NCI-H524 (cell line): ENCODE measurements around the gene PTOV1.

Experiments used
- DNase-seq, 2 experiments: peaks; one replicate each; lab custom pipeline; 2025; lab: John Stamatoyannopoulos, UW

The PTOV1 gene

DNA sequence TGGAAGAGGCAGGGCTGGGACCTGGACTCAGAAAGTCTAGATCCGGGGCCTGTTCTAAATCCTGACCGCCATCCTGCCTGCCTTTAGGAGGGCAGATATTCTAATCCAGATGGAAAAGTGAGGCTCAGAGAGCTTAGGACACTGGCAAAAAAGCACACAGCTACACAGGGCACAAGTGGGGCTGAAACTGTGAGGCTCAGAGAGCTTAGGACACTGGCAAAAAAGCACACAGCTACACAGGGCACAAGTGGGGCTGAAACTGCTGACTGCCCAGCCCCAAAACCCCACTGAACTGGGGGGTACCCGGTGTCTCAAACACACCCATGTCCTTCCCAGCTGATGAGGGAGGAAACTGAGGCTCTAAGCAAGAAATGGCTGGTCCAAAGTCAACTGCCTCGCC is 24.2 kb downstream of the PTOV1 start:
- no peak for DNase-seq

DNA sequence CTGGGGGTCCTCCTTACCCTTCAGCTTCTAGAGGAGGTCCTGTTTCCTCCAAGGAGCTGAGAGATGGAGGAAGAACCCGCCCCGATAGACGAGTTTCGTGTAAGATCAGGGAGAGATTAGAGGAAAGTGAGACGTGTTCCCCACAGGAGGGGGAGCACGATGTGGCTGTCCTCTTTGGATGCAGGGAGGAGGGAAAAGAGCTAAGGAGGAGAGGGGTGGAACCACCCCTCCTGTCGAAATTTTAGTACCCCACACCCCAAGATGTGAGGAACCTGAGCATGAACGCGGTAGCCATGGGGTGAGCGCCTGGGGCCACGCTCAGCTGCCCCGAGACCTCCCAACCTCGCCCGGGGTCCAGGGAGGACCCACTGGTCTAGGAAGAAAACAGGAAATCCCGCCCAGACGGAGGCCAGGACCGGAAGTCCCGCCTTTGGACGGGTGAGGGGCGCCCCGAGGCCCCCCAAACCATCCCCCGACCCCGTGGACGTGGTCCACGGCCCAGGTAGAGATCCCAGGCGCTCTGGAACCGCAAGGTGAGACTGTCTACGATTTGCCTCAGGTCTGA is 25.0 kb downstream of the PTOV1 start:
- DNase-seq, result peak; percentile 22 to 78

GRCh38 chr19:49876422-49877019 is 25.6 kb downstream of the PTOV1 start:
- peak; percentile 98 to 99 for DNase-seq

- peak; percentile 100 for DNase-seq
Observed at GRCh38 chr19:49877020-49877878, 26.3 kb downstream of the PTOV1 start, which contains the start of the genes AKT1S1 and TBC1D17. TSS of gene AKT1S1 (minus strand) at chr19:49877355. CDS start at chr19:49873295, 4,060 bp downstream. TSS of gene TBC1D17 (plus strand) at chr19:49877702. CDS start at chr19:49877724, 22 bp downstream.

GRCh38 chr19:49877879-49878743 is 27.2 kb downstream of the PTOV1 start:
- DNase-seq, result peak; percentile 96

DNA sequence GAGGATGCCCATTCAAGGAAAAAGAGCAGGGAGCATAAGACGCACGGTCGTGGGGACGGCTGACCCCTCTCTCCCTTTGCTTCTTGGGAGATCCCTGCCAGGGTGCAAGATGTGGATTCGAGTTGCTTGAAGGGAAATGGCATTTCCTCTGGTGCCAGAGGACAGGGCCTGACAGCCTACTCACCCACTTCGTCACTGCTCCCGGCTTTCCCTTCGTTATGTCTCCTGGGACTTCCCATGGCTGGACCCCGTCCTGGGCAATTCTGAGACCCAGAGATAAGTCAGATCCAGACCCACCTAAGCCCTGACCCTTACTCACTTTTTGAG is 27.7 kb downstream of the PTOV1 start:
- no peak for DNase-seq

DNA sequence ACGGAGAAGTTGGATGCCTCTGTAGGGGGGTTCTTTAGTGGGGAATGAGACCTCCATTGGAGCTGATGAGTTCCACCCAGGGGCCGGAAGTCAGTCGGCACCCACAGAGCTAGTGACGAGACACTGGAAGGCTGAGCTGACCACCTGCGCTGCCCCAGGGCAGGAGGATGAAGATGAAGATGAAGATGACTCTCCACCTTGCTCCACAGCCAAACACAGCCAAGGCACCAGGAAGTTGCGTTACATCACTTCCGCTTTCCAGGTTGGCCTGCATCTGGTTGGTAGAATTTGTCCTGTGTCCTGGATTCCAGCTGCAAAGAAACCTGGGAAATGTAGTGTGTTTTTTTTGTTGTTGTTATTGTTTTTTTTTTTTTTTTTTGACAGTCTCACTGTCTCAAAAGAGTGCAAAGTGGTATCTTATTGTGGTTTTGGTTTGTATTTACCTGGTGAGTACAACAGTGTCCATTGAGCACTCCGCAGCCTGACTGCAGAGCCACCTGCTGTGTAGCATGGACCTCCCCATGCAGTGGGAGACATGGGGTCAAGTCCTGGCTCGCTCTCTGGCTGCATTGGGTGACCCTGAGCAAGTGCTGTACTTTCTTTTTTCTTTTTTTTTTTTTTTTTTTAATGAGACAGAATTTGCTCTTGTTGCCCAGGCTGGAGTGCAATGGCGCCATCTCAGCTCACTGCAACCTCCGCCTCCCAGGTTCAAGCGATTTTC is 28.4 kb downstream of the PTOV1 start:
- no peak for DNase-seq

DNA sequence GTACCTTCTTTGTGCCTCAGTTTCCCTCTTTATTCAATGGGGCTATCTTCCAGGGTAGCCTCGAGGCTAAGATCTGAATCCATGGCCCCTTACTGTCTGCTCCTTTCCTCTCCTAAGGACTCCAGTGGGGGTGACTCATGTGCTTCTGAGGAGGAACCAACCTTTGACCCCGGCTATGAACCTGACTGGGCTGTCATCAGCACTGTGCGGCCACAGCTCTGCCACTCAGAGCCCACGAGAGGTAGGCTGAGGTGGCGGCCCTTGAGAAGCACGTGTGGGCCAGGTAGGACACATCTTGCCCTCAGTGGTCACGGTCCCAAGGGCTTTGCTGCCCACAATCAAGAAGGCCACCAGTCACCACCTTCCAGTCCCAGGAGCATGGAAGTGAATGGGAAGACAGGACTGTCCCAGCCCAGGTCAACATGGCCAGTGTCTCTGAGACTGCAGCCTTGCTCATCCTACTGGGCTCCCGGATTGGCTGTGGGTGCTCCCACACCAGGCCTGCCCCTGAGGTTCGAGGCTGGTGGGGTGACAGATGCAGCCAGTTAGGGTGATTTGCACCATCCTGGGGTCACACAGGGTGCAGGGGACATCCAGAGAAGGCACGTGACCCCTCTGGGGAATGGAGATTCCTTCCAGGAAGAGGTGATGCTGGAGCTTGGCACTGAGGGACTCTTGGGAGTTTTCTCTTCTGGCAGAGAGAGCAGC is 29.4 kb downstream of the PTOV1 start:
- no peak for DNase-seq

DNA sequence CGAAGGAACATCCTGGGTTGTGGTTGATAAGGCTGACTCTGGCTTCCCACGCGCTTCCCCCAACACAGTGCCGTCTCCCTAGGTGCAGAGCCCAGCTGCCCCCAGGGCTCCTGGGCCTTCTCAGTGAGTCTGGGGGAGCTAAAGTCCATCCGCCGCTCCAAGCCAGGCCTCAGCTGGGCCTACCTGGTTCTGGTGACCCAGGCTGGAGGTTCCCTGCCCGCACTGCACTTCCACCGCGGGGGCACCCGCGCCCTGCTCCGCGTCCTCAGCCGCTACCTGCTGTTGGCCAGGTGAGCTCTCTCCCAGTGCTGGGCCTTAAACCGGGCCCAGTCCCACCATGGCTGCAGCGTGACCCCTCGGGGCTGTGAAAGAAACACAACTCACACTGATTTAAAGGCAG is 30.2 kb downstream of the PTOV1 start:
- DNase-seq, result no peak

GRCh38 chr19:49881672-49882394 is 30.9 kb downstream of the PTOV1 start:
- no peak for DNase-seq

DNA sequence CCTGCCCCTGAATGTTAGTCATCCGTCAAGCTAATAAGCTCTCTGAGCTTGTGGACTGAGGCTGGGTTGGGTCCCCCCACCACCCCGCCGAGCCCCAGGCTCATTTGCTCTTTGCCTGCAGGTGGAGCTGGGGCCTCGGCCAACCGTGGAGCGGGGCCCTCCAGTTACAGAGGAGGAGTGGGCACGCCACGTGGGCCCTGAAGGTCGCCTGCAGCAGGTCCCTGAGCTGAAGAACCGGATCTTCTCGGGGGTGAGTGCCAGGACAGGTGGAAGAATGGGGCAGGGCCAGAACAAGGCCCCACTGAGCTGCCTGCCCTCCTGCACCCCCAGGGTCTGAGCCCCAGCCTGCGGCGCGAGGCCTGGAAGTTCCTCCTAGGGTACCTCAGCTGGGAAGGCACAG is 31.7 kb downstream of the PTOV1 start:
- no peak for DNase-seq

DNA sequence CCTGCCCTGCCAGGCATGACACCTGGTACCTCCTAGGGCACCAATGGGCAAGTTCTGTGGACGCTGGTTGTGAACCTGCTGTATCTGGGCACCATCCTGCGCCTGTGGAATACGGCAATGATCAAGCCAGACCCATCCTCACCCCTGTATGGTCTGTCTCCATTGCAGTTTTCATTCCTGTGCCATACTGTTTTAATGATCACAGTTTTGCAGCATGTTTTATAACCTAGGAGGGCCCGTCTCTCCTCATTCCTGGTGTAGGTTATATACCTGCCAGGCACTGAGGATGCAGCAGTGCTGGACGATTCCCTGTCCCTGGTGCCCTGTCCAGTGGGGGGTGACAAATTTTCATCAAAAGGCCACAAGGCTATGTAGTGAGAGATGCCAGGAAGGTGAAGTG is 32.1 kb downstream of the PTOV1 start:
- DNase-seq, result no peak

GRCh38 chr19:49884109-49884508 is 33.1 kb downstream of the PTOV1 start:
- no peak for DNase-seq

- no peak for DNase-seq
Observed at GRCh38 chr19:49884760-49885159, 33.8 kb downstream of the PTOV1 start.

GRCh38 chr19:49887037-49887664 is 36.2 kb downstream of the PTOV1 start:
- DNase-seq, result no peak

DNA sequence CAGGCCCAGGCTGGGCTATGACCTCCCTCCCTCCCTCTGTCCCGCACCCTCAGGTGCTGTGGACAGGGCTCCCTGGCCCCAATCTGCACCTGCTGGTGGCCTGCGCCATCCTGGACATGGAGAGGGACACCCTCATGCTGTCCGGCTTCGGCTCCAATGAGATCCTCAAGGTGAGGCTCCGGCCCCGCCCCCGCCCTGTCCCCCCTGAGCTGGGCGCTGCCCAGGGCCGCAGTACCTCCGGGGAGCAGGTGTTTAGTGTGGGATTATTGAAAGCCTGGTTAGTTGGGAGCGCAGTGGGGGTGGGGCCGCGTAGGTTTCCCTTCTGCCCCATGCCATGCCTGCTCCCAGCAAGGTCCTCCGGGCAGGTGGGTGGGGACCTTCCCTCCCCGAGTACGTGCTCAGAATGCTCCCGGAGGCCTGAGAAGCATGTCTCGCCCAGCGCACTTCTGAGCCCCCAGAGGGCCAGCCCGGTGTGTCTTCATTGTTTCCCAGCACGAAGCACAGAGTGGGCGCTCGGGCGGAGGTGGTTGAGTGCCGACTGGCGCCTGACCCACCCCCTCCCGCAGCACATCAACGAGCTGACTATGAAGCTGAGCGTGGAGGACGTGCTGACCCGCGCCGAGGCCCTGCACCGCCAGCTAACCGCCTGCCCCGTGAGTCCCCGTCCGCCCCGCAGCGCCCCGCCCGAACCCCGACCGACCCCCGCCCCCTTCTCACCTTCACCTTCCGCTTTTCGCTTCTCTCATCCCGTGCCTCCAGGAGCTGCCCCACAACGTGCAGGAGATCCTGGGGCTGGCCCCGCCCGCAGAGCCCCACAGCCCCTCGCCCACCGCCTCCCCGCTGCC is 36.9 kb downstream of the PTOV1 start:
- no peak for DNase-seq

- no peak for DNase-seq
Observed at GRCh38 chr19:49888510-49888824, 37.5 kb downstream of the PTOV1 start.

DNA sequence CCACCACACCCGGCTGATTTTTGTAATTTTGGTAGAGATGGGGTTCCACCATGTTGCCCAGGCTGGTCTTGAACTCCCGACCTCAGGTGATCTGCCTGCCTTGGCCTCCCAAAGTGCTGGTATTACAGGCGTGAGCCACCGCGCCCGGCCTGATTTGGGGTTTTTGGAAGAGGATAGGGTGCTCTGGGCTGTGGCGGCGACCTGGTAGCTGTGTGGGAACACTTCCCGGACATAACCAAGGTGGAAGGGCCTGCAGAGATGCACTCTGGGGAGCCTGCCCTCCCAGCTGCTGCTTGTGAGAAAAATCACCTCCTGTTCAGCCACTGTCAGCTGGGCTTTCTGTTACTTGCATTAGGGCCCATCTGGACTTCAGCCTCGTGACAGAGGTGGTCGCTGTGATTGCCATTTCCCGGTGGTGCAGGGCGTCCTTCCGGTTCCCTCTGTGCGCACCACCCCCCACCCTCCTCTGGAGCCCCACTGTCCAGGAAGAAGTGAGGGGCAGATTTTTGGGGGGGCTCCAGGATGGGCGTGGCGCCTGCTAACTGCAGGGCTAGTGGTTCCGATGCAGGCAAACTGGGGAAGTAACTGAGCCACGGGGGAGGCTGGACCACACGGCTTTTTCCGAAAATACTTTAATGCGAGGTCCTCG is 38.2 kb downstream of the PTOV1 start:
- DNase-seq, result peak in 1 of 2 experiments; percentile 49
